Measurements from ENCODE around the gene RNF220. TPM values are rescaled to one million over a fixed set of nuclear protein-coding genes. Genes with fewer than 3 reads are reported as not detected.

Gene RNF220
- total and polyA plus RNA-seq, 2 experiments from 2014 or later: 47.4 to 123 TPM

DNA sequence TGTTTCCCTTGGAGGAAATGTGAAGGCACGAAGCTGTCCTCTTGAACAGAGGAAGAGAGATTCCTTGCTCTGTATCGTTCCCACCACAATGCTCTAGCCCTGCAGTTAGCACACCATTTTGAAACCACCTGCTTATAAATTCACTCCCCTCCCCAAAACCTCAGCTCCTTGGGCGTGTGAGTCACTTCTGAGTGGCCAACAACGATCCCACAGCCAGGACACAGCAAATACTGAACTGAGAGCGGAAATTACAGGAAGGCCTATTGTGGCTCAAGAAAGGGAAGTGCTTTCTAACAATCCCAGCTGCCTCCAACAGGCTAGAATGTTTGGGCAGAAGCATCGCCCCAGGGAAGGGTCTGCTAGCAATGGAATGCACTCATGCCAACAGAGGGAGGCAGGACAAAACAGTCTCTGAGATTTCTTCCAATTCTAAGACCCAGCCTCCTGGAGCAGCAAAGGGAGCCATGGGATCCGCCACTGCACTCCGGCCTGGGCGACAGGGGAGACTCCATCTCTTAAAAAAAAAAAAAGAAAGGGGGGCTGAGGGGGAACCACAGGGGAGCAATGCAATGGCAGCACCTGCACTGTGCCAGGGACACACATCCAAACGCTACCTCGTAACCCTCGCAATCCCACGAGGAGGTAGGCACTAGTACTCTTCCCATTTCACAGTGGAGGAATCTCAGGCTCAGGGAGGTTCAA is 267.4 kb downstream of the RNF220 start:
- WGBS, 2 experiments (ENCODE audit: low coverage in 1 of 2, low lambda C conversion rate in 2 of 2, missing lambda C conversion rate in 2 of 2): 87 to 92% methylated on average over 13 of the region's 13 CpGs

DNA sequence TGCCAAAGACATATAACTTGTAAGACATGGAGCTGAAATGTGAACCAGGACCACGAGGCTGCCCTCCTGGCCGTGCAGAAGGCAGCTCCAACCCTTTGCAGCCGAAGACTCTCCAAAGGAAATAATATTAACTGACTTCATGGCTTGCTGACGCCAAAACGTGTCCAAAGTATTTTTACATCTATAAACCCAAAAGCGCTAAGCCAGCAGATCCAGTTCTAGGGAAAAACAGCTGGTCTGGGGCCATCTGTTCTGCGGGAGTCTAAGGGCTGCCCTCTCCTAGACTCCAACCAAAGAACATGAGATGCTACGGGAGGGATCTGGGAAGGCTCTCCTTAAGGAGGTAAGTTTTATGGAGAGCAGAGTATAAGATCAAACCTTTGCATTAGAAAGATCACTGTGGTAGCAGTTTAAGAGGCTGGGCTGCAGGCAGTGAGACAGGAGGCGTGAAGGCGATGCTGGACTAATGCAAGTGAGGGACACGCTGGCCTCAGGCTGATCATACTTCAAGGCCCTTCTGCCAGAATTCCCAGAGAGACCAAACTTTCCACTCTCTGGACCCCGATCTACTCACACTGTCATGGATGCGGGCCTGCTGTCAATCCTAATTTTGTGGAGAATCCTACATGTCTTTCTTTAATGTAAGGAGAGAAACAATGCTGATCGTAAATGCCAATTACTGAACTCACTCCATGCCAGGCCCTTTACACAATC is 268.1 kb downstream of the RNF220 start:
- H3K4me2 ChIP-seq (ENCODE audit: unreplicated experiment): peak overlapping the region; percentile 83
- peak overlapping the region; percentile 92 for H2AFZ ChIP-seq
- in situ Hi-C loops (cut with MboI): no loop called here
- no peaks in the 10 kb centered on the region for H3K36me3 ChIP-seq (ENCODE audit: low read depth)
- no peaks in the 10 kb centered on the region for H3K79me2 ChIP-seq (ENCODE audit: insufficient read depth)
- no peaks in the 10 kb centered on the region for H4K20me1 ChIP-seq (ENCODE audit: insufficient read depth)
- peak overlapping the region; percentile 82 for H3K9ac ChIP-seq
- peaks cover 18% of the 10 kb centered on the region for H3F3A ChIP-seq (ENCODE audit: insufficient read depth)
- no peaks in the 10 kb centered on the region for H3K9me3 ChIP-seq (ENCODE audit: low read depth)
- DNase-seq: peak; percentile 4
- peaks cover 24% of the 10 kb centered on the region for H3K4me1 ChIP-seq (ENCODE audit: insufficient read depth)
- no peaks in the 10 kb centered on the region for H3K27me3 ChIP-seq (replicated peaks; ENCODE audit: insufficient read depth)
- peak overlapping the region; percentile 86 for H3K27ac ChIP-seq
- 63 to 65% methylated on average over 13 to 14 of the region's 14 CpGs for WGBS, 2 experiments (ENCODE audit: low coverage in 1 of 2, low lambda C conversion rate in 2 of 2, missing lambda C conversion rate in 2 of 2)
- TF ChIP-seq EZH2 (IDR thresholded peaks at IDR 0.05; ENCODE audit: insufficient read depth, poor library complexity, severe bottlenecking): no peak
- TF ChIP-seq EZH2phosphoT487 (IDR thresholded peaks at IDR 0.05; ENCODE audit: insufficient read depth, low read depth): no peak
- H3K4me3 ChIP-seq: peak overlapping the region; percentile 74
- H3K9me2 ChIP-seq (ENCODE audit: insufficient read depth): no peaks in the 10 kb centered on the region

More for the DNA sequence above, 267.4 kb downstream of the RNF220 start:
- Histone ChIP-seq H3K4me1 (ENCODE audit: insufficient read depth) (peaks cover 22% of the 10 kb centered on the region), H2AFZ (no peak overlapping the region), H3K4me3 (no peak overlapping the region), H4K20me1 (ENCODE audit: insufficient read depth) (no peaks in the 10 kb centered on the region), H3K9me3 (ENCODE audit: low read depth) (no peaks in the 10 kb centered on the region), H3F3A (ENCODE audit: insufficient read depth) (peaks cover 18% of the 10 kb centered on the region), H3K27ac (no peak overlapping the region), H3K9ac (no peak overlapping the region), H3K36me3 (ENCODE audit: low read depth) (no peaks in the 10 kb centered on the region), H3K9me2 (ENCODE audit: insufficient read depth) (no peaks in the 10 kb centered on the region), H3K4me2 (ENCODE audit: unreplicated experiment) (no peak overlapping the region), H3K27me3 (replicated peaks; ENCODE audit: insufficient read depth) (no peaks in the 10 kb centered on the region), H3K79me2 (ENCODE audit: insufficient read depth) (no peaks in the 10 kb centered on the region)
- in situ Hi-C loops (cut with MboI): no loop called here
- TF ChIP-seq EZH2phosphoT487 (IDR thresholded peaks at IDR 0.05; ENCODE audit: insufficient read depth, low read depth) (no peak), EZH2 (IDR thresholded peaks at IDR 0.05; ENCODE audit: insufficient read depth, poor library complexity, severe bottlenecking) (no peak)
- DNase-seq: peak; percentile 19

DNA sequence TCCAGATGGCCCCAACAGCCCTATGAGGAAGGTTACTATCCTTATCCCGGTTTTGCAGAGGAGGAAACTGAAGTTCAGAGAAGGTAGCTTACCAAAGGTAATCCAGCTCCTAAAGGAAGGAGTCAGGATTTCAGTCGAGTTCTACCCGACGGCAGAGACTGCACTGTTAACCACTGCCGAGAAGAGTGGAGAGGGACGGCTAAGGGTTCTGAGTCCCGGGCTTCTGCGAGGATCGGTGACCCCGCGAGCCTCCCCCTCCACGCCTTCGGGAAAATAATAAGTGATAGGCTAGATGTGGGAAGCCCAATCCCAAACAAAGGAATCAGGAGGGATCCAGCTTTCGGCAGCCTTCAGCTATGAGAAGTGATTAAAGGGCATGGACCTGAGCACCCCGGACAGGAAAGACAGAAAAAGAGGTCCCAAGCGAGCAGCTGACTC is 268.6 kb downstream of the RNF220 start:
- H3K27ac ChIP-seq: peak overlapping the region; percentile 86
- no peaks in the 10 kb centered on the region for H3K27me3 ChIP-seq (replicated peaks; ENCODE audit: insufficient read depth)
- H3F3A ChIP-seq (ENCODE audit: insufficient read depth): peaks cover 18% of the 10 kb centered on the region
- peak overlapping the region; percentile 82 for H3K9ac ChIP-seq
- 2% methylated on average over 16 of the region's 16 CpGs for WGBS, 2 experiments (ENCODE audit: low coverage in 1 of 2, low lambda C conversion rate in 2 of 2, missing lambda C conversion rate in 2 of 2)
- peak overlapping the region; percentile 74 for H3K4me3 ChIP-seq
- no peaks in the 10 kb centered on the region for H3K79me2 ChIP-seq (ENCODE audit: insufficient read depth)
- no peaks in the 10 kb centered on the region for H4K20me1 ChIP-seq (ENCODE audit: insufficient read depth)
- no peaks in the 10 kb centered on the region for H3K9me3 ChIP-seq (ENCODE audit: low read depth)
- H3K4me1 ChIP-seq (ENCODE audit: insufficient read depth): peaks cover 24% of the 10 kb centered on the region
- H3K9me2 ChIP-seq (ENCODE audit: insufficient read depth): no peaks in the 10 kb centered on the region
- TF ChIP-seq EZH2 (IDR thresholded peaks at IDR 0.05; ENCODE audit: insufficient read depth, poor library complexity, severe bottlenecking) (no peak), EZH2phosphoT487 (IDR thresholded peaks at IDR 0.05; ENCODE audit: insufficient read depth, low read depth) (no peak)
- no peak for DNase-seq
- no peaks in the 10 kb centered on the region for H3K36me3 ChIP-seq (ENCODE audit: low read depth)
- H2AFZ ChIP-seq: peak overlapping the region; percentile 92
- H3K4me2 ChIP-seq (ENCODE audit: unreplicated experiment): peak overlapping the region; percentile 83
- in situ Hi-C loops (cut with MboI): no loop called here

DNA sequence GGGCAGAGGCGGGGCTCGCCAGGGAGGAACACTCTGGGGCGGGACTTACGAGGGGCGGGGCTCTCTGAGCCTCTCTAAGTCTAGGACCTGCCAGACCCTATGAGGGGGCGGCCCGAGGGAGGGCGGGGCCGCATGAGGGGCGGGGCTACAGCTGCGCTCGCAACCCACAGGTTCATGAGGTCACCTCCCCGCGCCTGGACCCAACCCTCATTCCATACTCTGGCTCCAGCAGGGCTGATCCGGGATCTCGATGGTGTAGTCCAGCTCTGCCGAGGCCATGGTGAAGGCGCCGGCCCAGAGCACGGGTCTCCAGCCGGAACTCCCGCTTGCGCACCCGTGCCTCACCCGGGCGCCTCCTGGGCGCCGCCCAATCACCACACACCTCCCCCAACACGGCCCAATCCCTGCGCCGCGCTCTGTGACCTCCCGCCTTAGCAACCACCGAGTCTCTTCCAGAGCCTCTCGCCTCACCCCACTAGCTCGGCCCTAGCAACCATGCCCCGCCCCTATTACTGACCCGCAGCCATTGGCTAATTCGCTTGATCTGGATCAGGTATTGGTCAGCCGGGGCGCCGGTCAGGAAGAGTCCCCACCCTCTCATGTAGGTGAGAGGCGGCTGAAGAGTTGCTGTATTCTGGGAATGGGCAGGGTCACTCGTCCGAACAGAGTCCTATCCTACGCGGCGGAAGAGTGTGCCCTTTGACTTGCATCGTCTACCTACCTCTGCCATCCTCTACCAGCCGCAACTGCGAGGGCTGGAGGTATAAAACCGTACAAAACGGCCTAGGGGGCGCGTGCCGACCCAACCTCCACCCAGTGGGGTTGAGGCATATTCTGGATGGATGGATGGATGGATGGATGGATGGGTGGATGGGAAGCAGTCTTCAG is 269.3 kb downstream of the RNF220 start, which contains the start of the genes ARMH1 and TMEM53:
TSS of gene ARMH1 (plus strand) at position 602 of the 888 bp plus-strand sequence. CDS start 14,984 bp downstream, outside the sequence.
TSS of gene TMEM53 (minus strand) at position 369 of the 888 bp plus-strand sequence. CDS start at position 279, 90 bp downstream.
- Histone ChIP-seq H3K4me1 (ENCODE audit: insufficient read depth) (peaks cover 24% of the 10 kb centered on the region), H3K9ac (peak within 1 kb of the TSS; percentile 82), H3K36me3 (ENCODE audit: low read depth) (no peaks in the 10 kb centered on the region), H2AFZ (peak within 1 kb of the TSS; percentile 92), H3K27ac (peak within 1 kb of the TSS; percentile 86), H3K9me3 (ENCODE audit: low read depth) (no peaks in the 10 kb centered on the region), H3K4me3 (peak within 1 kb of the TSS; percentile 74), H3K9me2 (ENCODE audit: insufficient read depth) (no peaks in the 10 kb centered on the region), H4K20me1 (ENCODE audit: insufficient read depth) (no peaks in the 10 kb centered on the region), H3K27me3 (replicated peaks; ENCODE audit: insufficient read depth) (no peaks in the 10 kb centered on the region), H3F3A (ENCODE audit: insufficient read depth) (peaks cover 18% of the 10 kb centered on the region), H3K4me2 (ENCODE audit: unreplicated experiment) (peak within 1 kb of the TSS; percentile 83), H3K79me2 (ENCODE audit: insufficient read depth) (no peaks in the 10 kb centered on the region)
- peak; percentile 99 for DNase-seq
- in situ Hi-C loops (cut with MboI): no loop called here
- TF ChIP-seq EZH2 (IDR thresholded peaks at IDR 0.05; ENCODE audit: insufficient read depth, poor library complexity, severe bottlenecking) (no peak), EZH2phosphoT487 (IDR thresholded peaks at IDR 0.05; ENCODE audit: insufficient read depth, low read depth) (no peak)
- WGBS, 2 experiments (ENCODE audit: low coverage in 1 of 2, low lambda C conversion rate in 2 of 2, missing lambda C conversion rate in 2 of 2): 2 to 3% methylated on average over 46 to 54 of the region's 56 CpGs
